ENCODE results near the gene PIK3CD.
"Not testable (repeated sequence)": the region's sequence is repeated elsewhere in the genome, so short reads cannot be mapped to it uniquely, and the experiment has no call there.

DNA sequence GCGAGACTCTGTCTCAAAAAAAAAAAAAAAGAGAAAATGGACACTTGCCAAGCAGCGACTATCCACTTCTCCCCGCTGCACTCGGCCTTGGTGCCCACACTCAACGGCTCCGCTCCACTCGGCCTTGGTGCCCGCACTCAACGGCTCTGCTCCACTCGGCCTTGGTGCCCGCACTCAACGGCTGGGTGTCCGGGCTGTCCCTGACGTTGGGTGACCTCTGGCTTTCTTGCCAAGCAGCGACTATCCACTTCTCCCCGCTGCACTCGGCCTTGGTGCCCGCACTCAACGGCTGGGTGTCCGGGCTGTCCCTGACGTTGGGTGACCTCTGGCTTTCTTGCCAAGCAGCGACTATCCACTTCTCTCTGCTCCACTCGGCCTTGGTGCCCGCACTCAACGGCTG is 110.9 kb downstream of the PIK3CD start:
- not testable (repeated sequence) for TF ChIP-seq SRF (IDR thresholded peaks at IDR 0.05; ENCODE audit: low read depth, low read length); KDM1A (IDR thresholded peaks at IDR 0.05; ENCODE audit: borderline replicate concordance, low read length); FOSL1 (IDR thresholded peaks at IDR 0.05; ENCODE audit: insufficient read depth, low read depth, low read length); JUND (IDR thresholded peaks at IDR 0.05; ENCODE audit: low read length); MAFK (IDR thresholded peaks at IDR 0.05; ENCODE audit: low read depth, low read length); ZNF274 (IDR thresholded peaks at IDR 0.05; ENCODE audit: borderline replicate concordance, extremely low read depth, low read length); HDAC2 (IDR thresholded peaks at IDR 0.05; ENCODE audit: borderline replicate concordance in 1 of 2, low read depth in 2 of 2, low read length in 2 of 2); SAP30 (IDR thresholded peaks at IDR 0.05; ENCODE audit: insufficient read depth, insufficient replicate concordance, low read length); TAF1 (IDR thresholded peaks at IDR 0.05; ENCODE audit: low read depth, low read length); BCL11A (IDR thresholded peaks at IDR 0.05; ENCODE audit: low read depth in 2 of 2, low read length in 2 of 2)
- TF ChIP-seq, protein P1, sequence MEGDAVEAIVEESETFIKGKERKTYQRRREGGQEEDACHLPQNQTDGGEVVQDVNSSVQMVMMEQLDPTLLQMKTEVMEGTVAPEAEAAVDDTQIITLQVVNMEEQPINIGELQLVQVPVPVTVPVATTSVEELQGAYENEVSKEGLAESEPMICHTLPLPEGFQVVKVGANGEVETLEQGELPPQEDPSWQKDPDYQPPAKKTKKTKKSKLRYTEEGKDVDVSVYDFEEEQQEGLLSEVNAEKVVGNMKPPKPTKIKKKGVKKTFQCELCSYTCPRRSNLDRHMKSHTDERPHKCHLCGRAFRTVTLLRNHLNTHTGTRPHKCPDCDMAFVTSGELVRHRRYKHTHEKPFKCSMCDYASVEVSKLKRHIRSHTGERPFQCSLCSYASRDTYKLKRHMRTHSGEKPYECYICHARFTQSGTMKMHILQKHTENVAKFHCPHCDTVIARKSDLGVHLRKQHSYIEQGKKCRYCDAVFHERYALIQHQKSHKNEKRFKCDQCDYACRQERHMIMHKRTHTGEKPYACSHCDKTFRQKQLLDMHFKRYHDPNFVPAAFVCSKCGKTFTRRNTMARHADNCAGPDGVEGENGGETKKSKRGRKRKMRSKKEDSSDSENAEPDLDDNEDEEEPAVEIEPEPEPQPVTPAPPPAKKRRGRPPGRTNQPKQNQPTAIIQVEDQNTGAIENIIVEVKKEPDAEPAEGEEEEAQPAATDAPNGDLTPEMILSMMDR (IDR thresholded peaks at IDR 0.05; ENCODE audit: control extremely low read depth in 1 of 3, insufficient read depth in 1 of 3, low read depth in 1 of 3, low read length in 3 of 3): not testable (repeated sequence)

All from H1 (cell line).